HG03135 (cell line): ENCODE measurements around the gene CLIP2.
"Not testable (repeated sequence)": the region's sequence is repeated elsewhere in the genome, so short reads cannot be mapped to it uniquely, and the experiment has no call there.

Experiments used
- ATAC-seq: cut with Tn5 transposase; IDR thresholded peaks from one replicate; pipeline ENCODE4 v1.9.1; 2021; ENCODE audit warnings: mild to moderate bottlenecking, moderate library complexity; ENCODE audit not compliant: unreplicated experiment

CLIP2 gene

GRCh38 chr7:74325210-74325565 lies 36.0 kb downstream of the CLIP2 start:
- no peak for ATAC-seq

GRCh38 chr7:74329225-74329624 lies 40.0 kb downstream of the CLIP2 start:
- ATAC-seq = no peak

GRCh38 chr7:74332373-74333176 lies 43.4 kb downstream of the CLIP2 start:
- no peak for ATAC-seq

- ATAC-seq = no peak
Measured at GRCh38 chr7:74334030-74334429, 44.8 kb downstream of the CLIP2 start.

GRCh38 chr7:74337926-74338325 lies 48.7 kb downstream of the CLIP2 start:
- ATAC-seq = no peak

GRCh38 chr7:74338366-74339108 lies 49.3 kb downstream of the CLIP2 start:
- no peak for ATAC-seq

GRCh38 chr7:74339648-74340047 lies 50.4 kb downstream of the CLIP2 start:
- ATAC-seq = not testable (repeated sequence)

- no peak for ATAC-seq
Measured at GRCh38 chr7:74343281-74344131, 54.3 kb downstream of the CLIP2 start.

GRCh38 chr7:74344132-74344496 lies 54.9 kb downstream of the CLIP2 start:
- no peak for ATAC-seq

- no peak for ATAC-seq
Measured at GRCh38 chr7:74344786-74345185, 55.6 kb downstream of the CLIP2 start.

GRCh38 chr7:74345970-74346369 lies 56.8 kb downstream of the CLIP2 start:
- no peak for ATAC-seq

GRCh38 chr7:74349621-74350020 lies 60.4 kb downstream of the CLIP2 start:
- ATAC-seq = no peak

GRCh38 chr7:74350751-74351150 lies 61.5 kb downstream of the CLIP2 start:
- ATAC-seq = no peak

- no peak for ATAC-seq
Measured at GRCh38 chr7:74351836-74352235, 62.6 kb downstream of the CLIP2 start.

- not testable (repeated sequence) for ATAC-seq
Measured at GRCh38 chr7:74352551-74353138, 63.4 kb downstream of the CLIP2 start.

- no peak for ATAC-seq
Measured at GRCh38 chr7:74354009-74354408, 64.8 kb downstream of the CLIP2 start.

- ATAC-seq = no peak
Measured at GRCh38 chr7:74355091-74355490, 65.9 kb downstream of the CLIP2 start.

GRCh38 chr7:74356589-74357315 lies 67.5 kb downstream of the CLIP2 start:
- ATAC-seq = no peak

GRCh38 chr7:74360008-74360407 lies 70.8 kb downstream of the CLIP2 start:
- ATAC-seq = no peak

GRCh38 chr7:74362266-74362665 lies 73.1 kb downstream of the CLIP2 start:
- no peak for ATAC-seq
